H1 (cell line): ENCODE data around the gene TNIP1. TPM values are rescaled to one million over a fixed set of nuclear protein-coding genes. Genes with fewer than 3 reads are reported as not detected.

ENCODE experiments used
- CTCF ChIA-PET: fragments of 300-600 bp; sonication (Branson Sonifier 250); formaldehyde crosslinking; loops from one replicate; lab custom pipeline; 2021; ENCODE audit not compliant: partially characterized antibody; lab: Charles Lee
- POLR2A ChIA-PET: fragments of 300-600 bp; sonication (Branson Sonifier 250); formaldehyde crosslinking; loops from one replicate; lab custom pipeline; 2021; ENCODE audit warnings: inconsistent platforms; ENCODE audit not compliant: partially characterized antibody; lab: Charles Lee
- DNase-seq, 2 experiments: peaks; one replicate each; pipeline versions ENCODE4 v3.0.0 to v3.0.0-alpha.2; 2010 to 2022; ENCODE audit warnings: low spot score in 2 of 2, low read depth in 1 of 2, mixed read lengths in 1 of 2
- FAIRE-seq: peaks from 2 replicates; lab custom pipeline; 2011; peaks lifted over from hg19 to GRCh38; lab: Jason Lieb, UNC
- H2AFZ ChIP-seq: 2 replicates; pipeline ENCODE4 v1.8.1; 2012; ENCODE audit warnings: low read length, inconsistent platforms
- H2AK5ac ChIP-seq: 2 replicates; pipeline ENCODE4 v1.6.1; 2013; ENCODE audit warnings: low read depth, low read length
- H2BK120ac ChIP-seq: replicated peaks from 2 replicates; pipeline ENCODE3; 2013; ENCODE audit warnings: low read depth, low read length, inconsistent platforms
- H2BK12ac ChIP-seq: 2 replicates; pipeline ENCODE4 v1.6.1; 2013; ENCODE audit warnings: low read depth, low read length
- H2BK15ac ChIP-seq: 2 replicates; pipeline ENCODE4 v1.6.1; 2013; ENCODE audit warnings: low read length
- H2BK20ac ChIP-seq: 2 replicates; pipeline ENCODE4 v1.6.1; 2013; ENCODE audit warnings: low read length
- H2BK5ac ChIP-seq: 2 replicates; pipeline ENCODE4 v1.6.1; 2013; ENCODE audit warnings: low read depth, low read length
- H3K14ac ChIP-seq: 2 replicates; pipeline ENCODE4 v1.6.1; 2013; ENCODE audit warnings: inconsistent platforms; ENCODE audit not compliant: insufficient read length
- H3K18ac ChIP-seq: 2 replicates; pipeline ENCODE4 v1.6.1; 2013; ENCODE audit warnings: low read length; ENCODE audit errors: extremely low read depth
- H3K23ac ChIP-seq: 2 replicates; pipeline ENCODE4 v1.6.1; 2013; ENCODE audit warnings: inconsistent platforms; ENCODE audit not compliant: insufficient read length
- H3K23me2 ChIP-seq: 2 replicates; pipeline ENCODE4 v1.6.1; 2013; ENCODE audit warnings: low read depth, low read length
- H3K27ac ChIP-seq: 2 replicates; pipeline ENCODE4 v1.6.1; 2011; ENCODE audit warnings: low read depth, low read length, inconsistent platforms
- H3K27me3 ChIP-seq, 4 experiments: replicated peaks in 1 of 4; 1 replicate in 1 of 4; 2 replicates in 3 of 4; pipeline versions ENCODE4 v1.6.1 to v1.8.1; 2011 to 2013; ENCODE audit warnings: low read length in 3 of 4, mild to moderate bottlenecking in 3 of 4, inconsistent platforms in 2 of 4, mixed read lengths in 2 of 4, moderate library complexity in 1 of 4; ENCODE audit not compliant: control insufficient read depth in 3 of 4, insufficient read depth in 3 of 4; ENCODE audit errors: extremely low read depth in 1 of 4
- H3K36me3 ChIP-seq, 4 experiments: 2 replicates each; pipeline versions ENCODE4 v1.6.1 to v1.8.1; 2011 to 2013; ENCODE audit warnings: mild to moderate bottlenecking in 4 of 4, low read length in 3 of 4, moderate library complexity in 2 of 4, control low read depth in 1 of 4, inconsistent platforms in 1 of 4; ENCODE audit not compliant: insufficient read depth in 4 of 4, control insufficient read depth in 2 of 4
- H3K4ac ChIP-seq: replicated peaks from 2 replicates; pipeline ENCODE3; 2013; ENCODE audit warnings: low read length, low read depth, mixed read lengths, inconsistent platforms; ENCODE audit not compliant: insufficient read length
- H3K4me1 ChIP-seq, 4 experiments: replicated peaks in 1 of 4; 1 replicate in 1 of 4; 2 replicates in 3 of 4; pipeline versions ENCODE4 v1.6.1 to v1.8.1; 2011 to 2013; ENCODE audit warnings: low read length in 3 of 4, inconsistent platforms in 2 of 4, mixed read lengths in 1 of 4; ENCODE audit not compliant: insufficient read depth in 4 of 4, control insufficient read depth in 3 of 4
- H3K4me2 ChIP-seq, 2 experiments: 2 replicates each; pipeline versions ENCODE4 v1.6.1 to v1.8.1; 2011 to 2013; ENCODE audit warnings: low read depth in 2 of 2, low read length in 2 of 2, control low read depth in 1 of 2, inconsistent platforms in 1 of 2, mild to moderate bottlenecking in 1 of 2; ENCODE audit not compliant: insufficient read depth in 1 of 2
- H3K4me3 ChIP-seq, 4 experiments: fragments of 200-600, 300-600 bp in 1 of 4; sonication (generic), shearing (Covaris generic), sonication (Bioruptor Twin) in 1 of 4; 2 replicates each; pipeline versions ENCODE4 v1.5.1 to v1.8.1; 2011 to 2016; ENCODE audit warnings: low read length in 4 of 4, low read depth in 3 of 4, control low read depth in 2 of 4, inconsistent platforms in 2 of 4, mild to moderate bottlenecking in 2 of 4, mixed read lengths in 1 of 4, moderate library complexity in 1 of 4; ENCODE audit not compliant: insufficient read depth in 2 of 4; ENCODE audit errors: extremely low read depth in 1 of 4
- H3K56ac ChIP-seq: replicated peaks from 2 replicates; pipeline ENCODE3; 2013; ENCODE audit warnings: low read depth, mild to moderate bottlenecking, mixed read lengths, low read length, inconsistent platforms; ENCODE audit not compliant: insufficient read length
- H3K79me1 ChIP-seq: 2 replicates; pipeline ENCODE4 v1.6.1; 2013; ENCODE audit warnings: low read depth, low read length, control low read depth
- H3K79me2 ChIP-seq, 2 experiments: 2 replicates each; pipeline versions ENCODE4 v1.6.1 to v1.8.1; 2012 to 2013; ENCODE audit warnings: low read length in 2 of 2, mild to moderate bottlenecking in 2 of 2, inconsistent platforms in 1 of 2; ENCODE audit not compliant: insufficient read depth in 2 of 2, control insufficient read depth in 1 of 2
- H3K9ac ChIP-seq, 4 experiments: replicated peaks in 1 of 4; 1 replicate in 1 of 4; 2 replicates in 3 of 4; pipeline versions ENCODE4 v1.6.1 to v1.8.1; 2011 to 2013; ENCODE audit warnings: low read depth in 3 of 4, low read length in 3 of 4, control low read depth in 2 of 4, mild to moderate bottlenecking in 2 of 4, moderate library complexity in 2 of 4, inconsistent platforms in 1 of 4; ENCODE audit errors: extremely low read depth in 1 of 4
- H3K9me3 ChIP-seq, 2 experiments: 2 replicates each; pipeline versions ENCODE4 v1.6.1 to v1.8.1; 2012 to 2013; ENCODE audit warnings: mild to moderate bottlenecking in 2 of 2, moderate library complexity in 2 of 2, control low read depth in 1 of 2, inconsistent platforms in 1 of 2, low read depth in 1 of 2, low read length in 1 of 2, mixed read lengths in 1 of 2; ENCODE audit not compliant: insufficient read depth in 2 of 2
- H4K20me1 ChIP-seq, 2 experiments: replicated peaks in 1 of 2; 2 replicates each; pipeline versions ENCODE3 to v1.8.1; 2011 to 2013; ENCODE audit warnings: inconsistent platforms in 2 of 2, low read length in 2 of 2, mild to moderate bottlenecking in 1 of 2; ENCODE audit not compliant: insufficient read depth in 2 of 2, control insufficient read depth in 1 of 2
- H4K5ac ChIP-seq: 2 replicates; pipeline ENCODE4 v1.6.1; 2013; ENCODE audit warnings: low read length, low read depth, mixed read lengths, inconsistent platforms; ENCODE audit not compliant: insufficient read length
- H4K8ac ChIP-seq: 2 replicates; pipeline ENCODE4 v1.8.0; 2013; ENCODE audit warnings: mild to moderate bottlenecking, moderate library complexity, low read length, inconsistent platforms; ENCODE audit not compliant: insufficient read depth; ENCODE audit errors: extremely low read depth
- H4K91ac ChIP-seq: replicated peaks from 2 replicates; pipeline ENCODE3; 2013; ENCODE audit warnings: low read length, mixed read lengths, inconsistent platforms; ENCODE audit not compliant: insufficient read length
- BACH1 ChIP-seq: IDR thresholded peaks from 2 replicates; pipeline ENCODE4 v1.6.1; 2012; ENCODE audit warnings: low read length, improper control_type of control experiment
- BCL11A ChIP-seq, 2 experiments: IDR thresholded peaks; one replicate each; pipeline ENCODE4 v1.6.1; 2011; ENCODE audit warnings: low read depth in 2 of 2, low read length in 2 of 2, mild to moderate bottlenecking in 2 of 2
- EZH2 ChIP-seq: fragments of 200-600 bp; sonication (generic); IDR thresholded peaks from 2 replicates; pipeline ENCODE4 v1.7.1; 2012; ENCODE audit warnings: low read depth, mild to moderate bottlenecking, moderate library complexity, low read length, inconsistent platforms; ENCODE audit not compliant: severe bottlenecking
- HDAC6 ChIP-seq: IDR thresholded peaks from one replicate; pipeline ENCODE4 v1.7.1; 2012; ENCODE audit warnings: low read depth, mild to moderate bottlenecking, inconsistent platforms, low read length, moderate library complexity
- KDM5A ChIP-seq: fragments of 200-600 bp; IDR thresholded peaks from 2 replicates; pipeline ENCODE4 v1.7.1; 2012; ENCODE audit warnings: mild to moderate bottlenecking, low read length, inconsistent platforms, mixed read lengths
- SAP30 ChIP-seq: fragments of 300-600 bp; sonication (generic); IDR thresholded peaks from 2 replicates; pipeline ENCODE4 v1.7.1; 2012; ENCODE audit warnings: low read length, moderate library complexity, mild to moderate bottlenecking, inconsistent platforms; ENCODE audit not compliant: insufficient read depth, insufficient replicate concordance
- SIN3A ChIP-seq, 2 experiments: IDR thresholded peaks in 1 of 2; conservative IDR thresholded peaks in 1 of 2; 2 replicates each; pipeline ENCODE4 v1.6.1; 2011 to 2012; ENCODE audit warnings: low read length in 2 of 2, improper control_type of control experiment in 1 of 2, low read depth in 1 of 2, mild to moderate bottlenecking in 1 of 2
- SRF ChIP-seq: IDR thresholded peaks from 2 replicates; pipeline ENCODE4 v1.6.1; 2011; ENCODE audit warnings: mild to moderate bottlenecking, low read depth, low read length, moderate library complexity
- TAF1 ChIP-seq: IDR thresholded peaks from 2 replicates; pipeline ENCODE4 v1.6.1; 2011; ENCODE audit warnings: mild to moderate bottlenecking, low read depth, low read length
- TBP ChIP-seq: IDR thresholded peaks from 2 replicates; pipeline ENCODE4 v1.6.1; 2011; ENCODE audit warnings: low read depth, low read length, improper control_type of control experiment
- ZNF274 ChIP-seq: IDR thresholded peaks from 2 replicates; pipeline ENCODE4 v1.7.0; 2012; ENCODE audit warnings: low read length, borderline replicate concordance; ENCODE audit errors: extremely low read depth
- WGBS, 2 experiments: shearing (Covaris generic) in 1 of 2; methylation state at CpG; one replicate each; pipeline versions ENCODE4 v1.1.6 to v1.1.7; 2013 to 2015; ENCODE audit warnings: low lambda C conversion rate in 2 of 2, mixed read lengths in 2 of 2, inconsistent platforms in 1 of 2, low coverage in 1 of 2, missing lambda C conversion rate in 1 of 2; ENCODE audit not compliant: insufficient replicate concordance in 2 of 2, insufficient coverage in 1 of 2, insufficient read length in 1 of 2; ENCODE audit errors: extremely low coverage in 1 of 2, missing lambda C conversion rate in 1 of 2; 5-methylcytosine and 5-hydroxymethylcytosine counted together
- polyA plus RNA-seq, 7 experiments: library from polyadenylated mRNA; depleted of rRNA in 3 of 7; stranded (reverse) in 5 of 7; unstranded in 2 of 7; fragments of >200 nt in 5 of 7; fragments of 200-250 nt in 2 of 7; gene quantifications; 1 replicate in 5 of 7; 2 replicates in 1 of 7; 4 replicates in 1 of 7; pipeline versions ENCODE4 v1.2.1 to v1.2.3, GENCODE V29; 2011 to 2013; ENCODE audit warnings: missing spikeins in 2 of 7, mixed read lengths in 2 of 7
- total RNA-seq: library from RNA; stranded (reverse); fragmentation: NEBNext Ultra II Directional; extraction: Animal tissue kit (Norgen Biotek cat#: 25700); gene quantifications from 2 replicates; pipeline ENCODE4 v1.2.1, GENCODE V29; 2021

TNIP1 gene
- total and polyA plus RNA-seq, 2 of the 8 experiments (the other 6 are each of a cell fraction or from before 2014, with no cell fraction given), result 14.2 to 31.9 TPM

- Histone ChIP-seq H3K4me3 (no peak overlapping the region), H2BK120ac (no peak overlapping the region), H4K91ac (no peak overlapping the region), H4K8ac (no peak overlapping the region), H3K36me3 (peaks cover 5 to 21% (median 19%) of the 10 kb centered on the region in 4 experiments; a peak in 6 of 8 replicates), H2BK5ac (no peak overlapping the region), H3K23ac (no peak overlapping the region), H3K27me3 (no peaks in the 10 kb centered on the region), H3K4me2 (no peak overlapping the region), H3K9me3 (no peaks in the 10 kb centered on the region), H2AFZ (no peak overlapping the region), H4K5ac (no peak overlapping the region), H2AK5ac (no peak overlapping the region), H3K23me2 (peaks cover under 1% of the 10 kb centered on the region; the same call in 1 of the 2 replicates), H2BK20ac (no peak overlapping the region), H3K4ac (no peak overlapping the region), H3K27ac (no peak overlapping the region), H2BK15ac (no peak overlapping the region), H3K14ac (no peak overlapping the region), H3K79me2 (no peaks in the 10 kb centered on the region), H3K9ac (no peak overlapping the region), H3K79me1 (no peaks in the 10 kb centered on the region), H2BK12ac (no peak overlapping the region), H4K20me1 (peaks cover 0 to 2% of the 10 kb centered on the region in 2 experiments), H3K4me1 (peaks cover 0 to 3% (median 0%) of the 10 kb centered on the region in 4 experiments; a peak in 3 of 7 replicates), H3K56ac (no peak overlapping the region), H3K18ac (no peak overlapping the region)
- FAIRE-seq (no peak), DNase-seq (no peak)
- POLR2A ChIA-PET, result no interaction called here
- CTCF ChIA-PET, result interaction anchor here (1.5 to 39.8 kb wide), 5 partner anchors 10 to 66 kb away, joined by 3 to 810 read pairs (median 40); partner anchors contain the start of gene ANXA6
- TF ChIP-seq SIN3A (conservative IDR thresholded peaks at IDR 0.05 in 1 of 2, IDR thresholded peaks at IDR 0.05 in 1 of 2; ENCODE audit: low read depth in 1 of 2, low read length in 2 of 2) (no peak), HDAC6 (no peak), BACH1 (no peak), BCL11A (IDR thresholded peaks at IDR 0.05; ENCODE audit: low read depth in 2 of 2, low read length in 2 of 2) (no peak), TBP (no peak), KDM5A (no peak), TAF1 (no peak), SRF (no peak), ZNF274 (no peak), SAP30 (no peak), EZH2 (no peak)
- WGBS, 2 experiments, result 87% methylated on average over 7 of the region's 7 CpGs; no CpG with 5 or more reads in 1 of the 2 experiments
Observed at GRCh38 chr5:151118913-151119575, 38.2 kb upstream of the TNIP1 start.
